Uterus (tissue), 4 donors: ENCODE data around the gene MAP3K7. TPM values are rescaled to one million over a fixed set of nuclear protein-coding genes. Genes with fewer than 3 reads are reported as not detected.

Experiments used
- DNase-seq, 2 donors: peaks; one replicate each; pipeline ENCODE4 v3.0.0-alpha.2; 2019 to 2020
- H3K27ac ChIP-seq, 2 donors: fragments of 200-600 bp; sonication (generic); 1 replicate in 1 of 2; 2 replicates in 1 of 2; pipeline ENCODE4 v1.5.1; 2016 to 2018
- H3K27me3 ChIP-seq, 2 donors: fragments of 200-600 bp; sonication (generic); one replicate each; pipeline ENCODE4 v1.5.1; 2018 to 2019; ENCODE audit warnings: control low read depth in 1 of 2
- H3K36me3 ChIP-seq, 2 donors: fragments of 200-600 bp; sonication (generic); one replicate each; pipeline ENCODE4 v1.5.1; 2019; ENCODE audit warnings: control low read depth in 1 of 2
- H3K4me1 ChIP-seq, 2 donors: fragments of 200-600 bp; sonication (generic); one replicate each; pipeline ENCODE4 v1.5.1; 2018 to 2019; ENCODE audit warnings: control low read depth in 1 of 2
- H3K4me3 ChIP-seq, 2 donors: fragments of 200-600 bp; sonication (generic); 1 replicate in 1 of 2; 2 replicates in 1 of 2; pipeline ENCODE4 v1.5.1; 2018 to 2019; ENCODE audit warnings: mild to moderate bottlenecking in 1 of 2
- H3K9me3 ChIP-seq, 2 donors: fragments of 200-600 bp; sonication (generic); one replicate each; pipeline ENCODE4 v1.5.1; 2019; ENCODE audit warnings: control low read depth in 1 of 2
- POLR2A ChIP-seq, 2 donors: fragments of 450-650 bp; IDR thresholded peaks; one replicate each; pipeline ENCODE4 v1.6.1; 2016; ENCODE audit warnings: antibody characterized with exemption in 2 of 2, mild to moderate bottlenecking in 1 of 2, moderate library complexity in 1 of 2
- intact Hi-C: fragments of 100-400 bp; cut with DNase I; formaldehyde crosslinking; loops from one replicate; pipeline ENCODE4 v1.15.1; 2023; ENCODE audit warnings: low total_unique reads
- total RNA-seq, 4 donors: library from RNA; depleted of rRNA in 3 of 4; stranded (reverse); fragments of >200 nt in 3 of 4; gene quantifications; one replicate each; pipeline versions ENCODE4 v1.1.0 to v1.2.4, GENCODE V29; 2014 to 2023
- TF ChIP-seq, protein P1 (sequence below), 4 experiments: fragments of 200-600 bp in 2 of 4; fragments of 450-650 bp in 2 of 4; sonication (generic) in 2 of 4; IDR thresholded peaks; one replicate each; pipeline ENCODE4 v1.5.1; 2016 to 2019; ENCODE audit warnings: antibody characterized with exemption in 4 of 4, mild to moderate bottlenecking in 2 of 4, moderate library complexity in 1 of 4
- donor health status: DM: yes; HTN: yes; CAD: no.

MAP3K7 gene
- total RNA-seq, 4 donors from 2014 or later = 19.7 to 56.8 (median 27.7) TPM

DNA sequence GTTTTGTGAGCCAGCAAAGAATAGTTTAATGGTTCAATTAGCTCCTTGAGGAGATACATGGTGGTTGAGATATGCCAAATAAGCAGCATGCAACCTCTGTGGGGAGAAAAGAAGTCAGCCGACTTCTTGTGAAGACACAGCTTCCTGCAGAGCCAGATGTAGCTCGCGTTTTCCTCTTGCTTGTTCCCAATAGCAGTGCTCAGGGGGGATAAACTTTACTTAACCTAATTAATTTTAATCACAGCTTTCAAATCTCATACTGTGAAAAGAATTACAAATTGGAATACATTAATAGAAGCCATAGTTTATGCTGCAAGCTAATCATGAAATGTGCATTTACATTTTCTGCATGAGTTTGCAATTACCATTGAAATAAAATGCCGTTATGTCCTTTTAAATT, 106.2 kb downstream of the MAP3K7 start:
- Histone ChIP-seq H3K27me3 (no peaks in the 10 kb centered on the region), H3K36me3 (no peaks in the 10 kb centered on the region), H3K27ac (no peak overlapping the region), H3K9me3 (no peaks in the 10 kb centered on the region), H3K4me1 (no peaks in the 10 kb centered on the region), H3K4me3 (no peak overlapping the region)
- intact Hi-C loops = no loop called here
- no peak for TF ChIP-seq POLR2A (IDR thresholded peaks at IDR 0.05)
- TF ChIP-seq, protein P1, sequence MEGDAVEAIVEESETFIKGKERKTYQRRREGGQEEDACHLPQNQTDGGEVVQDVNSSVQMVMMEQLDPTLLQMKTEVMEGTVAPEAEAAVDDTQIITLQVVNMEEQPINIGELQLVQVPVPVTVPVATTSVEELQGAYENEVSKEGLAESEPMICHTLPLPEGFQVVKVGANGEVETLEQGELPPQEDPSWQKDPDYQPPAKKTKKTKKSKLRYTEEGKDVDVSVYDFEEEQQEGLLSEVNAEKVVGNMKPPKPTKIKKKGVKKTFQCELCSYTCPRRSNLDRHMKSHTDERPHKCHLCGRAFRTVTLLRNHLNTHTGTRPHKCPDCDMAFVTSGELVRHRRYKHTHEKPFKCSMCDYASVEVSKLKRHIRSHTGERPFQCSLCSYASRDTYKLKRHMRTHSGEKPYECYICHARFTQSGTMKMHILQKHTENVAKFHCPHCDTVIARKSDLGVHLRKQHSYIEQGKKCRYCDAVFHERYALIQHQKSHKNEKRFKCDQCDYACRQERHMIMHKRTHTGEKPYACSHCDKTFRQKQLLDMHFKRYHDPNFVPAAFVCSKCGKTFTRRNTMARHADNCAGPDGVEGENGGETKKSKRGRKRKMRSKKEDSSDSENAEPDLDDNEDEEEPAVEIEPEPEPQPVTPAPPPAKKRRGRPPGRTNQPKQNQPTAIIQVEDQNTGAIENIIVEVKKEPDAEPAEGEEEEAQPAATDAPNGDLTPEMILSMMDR (IDR thresholded peaks at IDR 0.05) = no peak
- no peak for DNase-seq

DNA sequence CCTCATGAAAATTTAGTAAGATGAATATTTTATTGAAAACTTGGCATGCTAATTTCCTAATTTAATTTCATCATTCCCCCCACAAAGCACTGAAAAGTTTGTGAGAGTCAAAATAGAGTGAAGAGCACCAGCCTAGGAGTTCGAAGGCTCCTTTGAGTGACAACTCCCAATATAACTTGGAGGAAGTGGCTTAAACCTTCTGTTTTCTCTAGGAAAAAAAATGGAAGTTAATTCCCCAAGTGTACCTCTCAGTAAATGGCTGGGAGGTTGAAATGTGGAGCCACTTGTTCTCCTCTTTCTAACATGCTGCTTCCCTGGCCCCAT, 107.3 kb downstream of the MAP3K7 start:
- Histone ChIP-seq H3K4me1 (no peaks in the 10 kb centered on the region), H3K36me3 (no peaks in the 10 kb centered on the region), H3K27ac (no peak overlapping the region), H3K9me3 (no peaks in the 10 kb centered on the region), H3K4me3 (no peak overlapping the region), H3K27me3 (no peaks in the 10 kb centered on the region)
- intact Hi-C loops = no loop called here
- DNase-seq = no peak
- TF ChIP-seq POLR2A (IDR thresholded peaks at IDR 0.05) = no peak
- TF ChIP-seq, protein P1 (IDR thresholded peaks at IDR 0.05) = no peak

DNA sequence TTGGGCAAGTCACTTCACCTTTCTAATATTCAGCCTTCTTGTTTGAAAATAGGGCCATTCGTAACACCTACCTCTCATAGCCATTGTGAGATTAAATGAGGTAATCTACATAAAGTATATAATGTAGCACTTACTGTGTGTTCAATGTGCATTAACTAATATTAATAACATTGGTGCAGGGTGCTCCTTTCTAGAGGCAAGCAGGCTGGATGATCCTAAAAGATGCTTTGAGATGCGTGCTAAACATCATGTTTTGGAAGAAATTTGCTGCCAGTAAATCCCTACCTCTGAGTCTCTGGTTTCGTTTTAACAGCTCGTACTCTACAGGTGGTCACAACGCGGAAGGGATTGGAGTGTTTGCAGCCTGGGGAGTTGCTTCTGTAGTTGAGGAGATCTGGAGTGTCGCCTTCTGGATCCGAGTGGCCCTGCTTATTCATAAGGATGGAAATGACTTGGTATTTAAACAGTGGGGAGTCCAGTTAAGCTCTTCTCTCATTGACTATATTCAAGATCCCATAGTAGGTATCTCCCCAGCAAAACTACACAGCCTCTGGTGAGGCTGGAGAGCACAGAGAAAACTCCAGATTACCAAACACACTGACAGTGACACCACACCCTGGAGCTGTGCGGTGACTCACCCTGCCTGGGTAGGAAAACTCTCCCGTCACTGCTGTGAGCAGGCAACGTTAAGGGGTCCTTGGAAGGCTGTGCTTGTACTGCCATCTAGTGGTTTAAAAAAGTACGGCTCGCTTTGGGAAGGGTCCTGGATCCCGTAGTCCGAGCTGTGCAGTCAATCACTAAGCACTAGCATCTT, 107.9 kb downstream of the MAP3K7 start:
- H3K4me3 ChIP-seq = no peak overlapping the region
- peak overlapping the region; percentile 78 for H3K27ac ChIP-seq
- peak; percentile 86 to 94 for DNase-seq
- H3K9me3 ChIP-seq = no peaks in the 10 kb centered on the region
- H3K36me3 ChIP-seq = no peaks in the 10 kb centered on the region
- intact Hi-C loops = no loop called here
- H3K27me3 ChIP-seq = no peaks in the 10 kb centered on the region
- TF ChIP-seq POLR2A (IDR thresholded peaks at IDR 0.05) = no peak
- TF ChIP-seq, protein P1 (IDR thresholded peaks at IDR 0.05) = peak; percentile 84 to 92 (median 90)
- H3K4me1 ChIP-seq = no peaks in the 10 kb centered on the region

DNA sequence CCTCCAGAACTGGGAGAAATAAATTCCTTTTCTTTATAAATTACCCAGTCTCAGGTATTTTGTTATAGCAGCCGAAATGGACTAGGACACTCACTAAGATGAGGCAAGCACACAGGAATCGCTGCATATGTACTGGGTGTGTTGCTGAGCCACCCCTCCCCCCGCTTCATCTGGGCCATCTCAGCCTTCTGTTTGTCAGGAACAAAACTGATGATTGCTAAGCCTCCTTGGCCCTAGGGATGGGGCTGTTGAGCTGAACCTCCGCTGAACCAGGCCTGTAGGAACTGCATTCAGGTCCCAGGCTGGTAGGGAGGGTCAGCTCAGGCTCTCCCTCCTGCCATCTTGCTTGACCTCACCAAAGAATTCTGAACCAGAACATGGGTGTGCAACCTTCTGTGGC, 108.6 kb downstream of the MAP3K7 start:
- DNase-seq = no peak
- intact Hi-C loops = no loop called here
- Histone ChIP-seq H3K4me1 (no peaks in the 10 kb centered on the region), H3K27ac (peak overlapping the region; percentile 78), H3K9me3 (no peaks in the 10 kb centered on the region), H3K4me3 (no peak overlapping the region), H3K36me3 (no peaks in the 10 kb centered on the region), H3K27me3 (no peaks in the 10 kb centered on the region)
- no peak for TF ChIP-seq POLR2A (IDR thresholded peaks at IDR 0.05)
- TF ChIP-seq, protein P1 (IDR thresholded peaks at IDR 0.05) = no peak

DNA sequence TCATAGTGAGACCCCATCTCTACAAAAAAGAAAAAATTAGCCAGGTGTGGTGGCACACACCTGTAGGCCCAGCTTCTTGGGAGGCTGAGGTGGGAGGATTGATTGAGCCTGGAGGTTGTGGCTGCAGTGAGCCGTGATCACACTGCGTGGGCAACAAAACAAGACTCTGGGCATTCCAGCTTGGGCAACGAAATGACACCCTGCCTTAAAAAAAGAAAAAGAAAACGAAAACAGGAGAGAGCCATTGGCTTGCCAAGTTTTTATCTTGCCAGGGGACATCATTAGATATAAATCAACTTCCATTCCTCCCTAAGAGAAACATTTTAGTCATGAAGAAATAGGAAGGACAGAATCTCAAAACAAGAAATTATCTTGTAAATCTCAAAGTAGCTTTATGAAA, 109.5 kb downstream of the MAP3K7 start:
- Histone ChIP-seq H3K4me1 (no peaks in the 10 kb centered on the region), H3K4me3 (no peak overlapping the region), H3K9me3 (no peaks in the 10 kb centered on the region), H3K36me3 (no peaks in the 10 kb centered on the region), H3K27ac (peak overlapping the region; percentile 36 to 77), H3K27me3 (no peaks in the 10 kb centered on the region)
- no peak for TF ChIP-seq POLR2A (IDR thresholded peaks at IDR 0.05)
- TF ChIP-seq, protein P1 (IDR thresholded peaks at IDR 0.05) = no peak
- DNase-seq = no peak
- intact Hi-C loops = no loop called here
